GM10266 (cell line): ENCODE data around the gene GABBR2.

Source experiments
- DNase-seq: peaks from one replicate; pipeline ENCODE4 v3.0.0; 2012; ENCODE audit errors: extremely low spot score
- CTCF ChIP-seq: IDR thresholded peaks from 2 replicates; pipeline ENCODE4 v1.5.1; 2012; ENCODE audit warnings: mild to moderate bottlenecking, low read depth; ENCODE audit not compliant: control insufficient read depth, insufficient read depth; ENCODE audit errors: missing control alignments

The GABBR2 gene

GRCh38 chr9:98571643-98572042, 137.1 kb downstream of the GABBR2 start:
- DNase-seq: no peak
- no peak for TF ChIP-seq CTCF

- no peak for TF ChIP-seq CTCF
- DNase-seq: no peak
Observed at GRCh38 chr9:98570663-98571440, 137.9 kb downstream of the GABBR2 start.

GRCh38 chr9:98570055-98570454, 138.7 kb downstream of the GABBR2 start:
- no peak for TF ChIP-seq CTCF
- DNase-seq: no peak

- no peak for DNase-seq
- TF ChIP-seq CTCF: no peak
Observed at GRCh38 chr9:98569491-98569890, 139.2 kb downstream of the GABBR2 start.

GRCh38 chr9:98568909-98569469, 139.7 kb downstream of the GABBR2 start:
- no peak for DNase-seq
- no peak for TF ChIP-seq CTCF

GRCh38 chr9:98568234-98568908, 140.4 kb downstream of the GABBR2 start:
- no peak for DNase-seq
- TF ChIP-seq CTCF: no peak
